ENCODE results near the gene SRR.

GRCh38 chr17:2336852-2337543, 33.2 kb downstream of the SRR start, which contains the start of gene SGSM2:
- no peak for TF ChIP-seq CTCF (IDR thresholded peaks at IDR 0.05)
- no peak for TF ChIP-seq REST (IDR thresholded peaks at IDR 0.05; ENCODE audit: insufficient read depth in 1 of 2, low read depth in 2 of 2, low read length in 1 of 2)
- no peak for TF ChIP-seq POLR2AphosphoS5 (IDR thresholded peaks at IDR 0.05; ENCODE audit: low read depth, low read length)
